ENCODE data around the gene GABBR2. TPM values are rescaled to one million over a fixed set of nuclear protein-coding genes. Genes with fewer than 3 reads are reported as not detected.
"Not testable (repeated sequence)": the region's sequence is repeated elsewhere in the genome, so short reads cannot be mapped to it uniquely, and the experiment has no call there.

GABBR2 gene
- total RNA-seq, 1 experiment from 2014 or later, result 6.3 TPM

- no peak for ATAC-seq
- ChIA-PET POLR2A (no interaction called here), CTCF (interaction anchor here (0.6 kb wide), 1 partner anchor 533 kb away, joined by 3 read pairs; no protein-coding TSS in a partner anchor)
- in situ Hi-C loops (cut with HindIII; ENCODE audit: low pct_unique_long_range_greater_than_20kb, low sequenced_read_pairs) (no loop called here), intact Hi-C loops (cut with micrococcal nuclease; ENCODE audit: unreplicated experiment) (no loop called here)
- Histone ChIP-seq H3K27ac (ENCODE audit: low read length) (no peak overlapping the region), H3K9me3 (ENCODE audit: control insufficient read depth, insufficient read depth, low read depth, low read length) (no peaks in the 10 kb centered on the region), H3K36me3 (ENCODE audit: control insufficient read depth, insufficient read depth, low read length) (no peaks in the 10 kb centered on the region), H3K4me1 (ENCODE audit: control insufficient read depth, insufficient read depth, low read length) (no peaks in the 10 kb centered on the region), H3K27me3 (ENCODE audit: control insufficient read depth, insufficient read depth, low read length) (no peaks in the 10 kb centered on the region), H3K4me3 (ENCODE audit: low read depth in 2 of 2, low read length in 2 of 2) (no peak overlapping the region)
- TF ChIP-seq REST (IDR thresholded peaks at IDR 0.05; ENCODE audit: insufficient read depth in 1 of 2, low read depth in 2 of 2, low read length in 1 of 2) (no peak), SIN3A (IDR thresholded peaks at IDR 0.05; ENCODE audit: borderline replicate concordance, insufficient read depth, low read depth, low read length) (no peak), TCF7L2 (IDR thresholded peaks at IDR 0.05; ENCODE audit: low read depth, low read length) (no peak), POLR2AphosphoS5 (IDR thresholded peaks at IDR 0.05; ENCODE audit: low read depth, low read length) (no peak)
- TF ChIP-seq, protein P1, sequence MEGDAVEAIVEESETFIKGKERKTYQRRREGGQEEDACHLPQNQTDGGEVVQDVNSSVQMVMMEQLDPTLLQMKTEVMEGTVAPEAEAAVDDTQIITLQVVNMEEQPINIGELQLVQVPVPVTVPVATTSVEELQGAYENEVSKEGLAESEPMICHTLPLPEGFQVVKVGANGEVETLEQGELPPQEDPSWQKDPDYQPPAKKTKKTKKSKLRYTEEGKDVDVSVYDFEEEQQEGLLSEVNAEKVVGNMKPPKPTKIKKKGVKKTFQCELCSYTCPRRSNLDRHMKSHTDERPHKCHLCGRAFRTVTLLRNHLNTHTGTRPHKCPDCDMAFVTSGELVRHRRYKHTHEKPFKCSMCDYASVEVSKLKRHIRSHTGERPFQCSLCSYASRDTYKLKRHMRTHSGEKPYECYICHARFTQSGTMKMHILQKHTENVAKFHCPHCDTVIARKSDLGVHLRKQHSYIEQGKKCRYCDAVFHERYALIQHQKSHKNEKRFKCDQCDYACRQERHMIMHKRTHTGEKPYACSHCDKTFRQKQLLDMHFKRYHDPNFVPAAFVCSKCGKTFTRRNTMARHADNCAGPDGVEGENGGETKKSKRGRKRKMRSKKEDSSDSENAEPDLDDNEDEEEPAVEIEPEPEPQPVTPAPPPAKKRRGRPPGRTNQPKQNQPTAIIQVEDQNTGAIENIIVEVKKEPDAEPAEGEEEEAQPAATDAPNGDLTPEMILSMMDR (IDR thresholded peaks at IDR 0.05), result no peak
- no peak for DNase-seq (ENCODE audit: low read depth, low spot score)
- no TSS peak for BruUV-seq (replicated peaks)
These were observed 52.2 kb downstream of the GABBR2 start for GRCh38 chr9:98656511-98656910.

DNA sequence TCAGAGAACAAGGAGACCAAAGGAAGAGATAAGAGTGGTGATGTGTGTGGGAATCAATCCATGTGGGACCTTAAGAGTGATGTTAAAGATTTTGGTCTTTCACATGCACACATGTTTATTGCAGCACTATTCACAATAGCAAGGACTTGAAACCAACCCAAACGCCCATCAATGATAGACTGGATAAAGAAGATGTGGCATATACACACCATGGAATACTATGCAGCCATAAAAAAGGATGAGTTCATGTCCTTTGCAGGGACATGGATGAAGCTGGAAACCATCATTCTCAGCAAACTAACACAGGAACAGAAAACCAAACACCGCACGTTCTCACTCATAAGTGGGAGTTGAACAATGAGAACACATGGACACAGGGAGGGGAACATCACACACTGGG is 53.3 kb downstream of the GABBR2 start:
- H3K9me3 ChIP-seq (ENCODE audit: control insufficient read depth, insufficient read depth, low read depth, low read length); H3K4me3 ChIP-seq (ENCODE audit: low read depth in 2 of 2, low read length in 2 of 2); ATAC-seq; H3K36me3 ChIP-seq (ENCODE audit: control insufficient read depth, insufficient read depth, low read length); BruUV-seq (replicated peaks); in situ Hi-C loops (cut with HindIII; ENCODE audit: low pct_unique_long_range_greater_than_20kb, low sequenced_read_pairs); POLR2A ChIA-PET; DNase-seq (ENCODE audit: low read depth, low spot score); CTCF ChIA-PET; intact Hi-C loops (cut with micrococcal nuclease; ENCODE audit: unreplicated experiment); H3K27me3 ChIP-seq (ENCODE audit: control insufficient read depth, insufficient read depth, low read length); H3K4me1 ChIP-seq (ENCODE audit: control insufficient read depth, insufficient read depth, low read length); H3K27ac ChIP-seq (ENCODE audit: low read length): not testable (repeated sequence)

DNA sequence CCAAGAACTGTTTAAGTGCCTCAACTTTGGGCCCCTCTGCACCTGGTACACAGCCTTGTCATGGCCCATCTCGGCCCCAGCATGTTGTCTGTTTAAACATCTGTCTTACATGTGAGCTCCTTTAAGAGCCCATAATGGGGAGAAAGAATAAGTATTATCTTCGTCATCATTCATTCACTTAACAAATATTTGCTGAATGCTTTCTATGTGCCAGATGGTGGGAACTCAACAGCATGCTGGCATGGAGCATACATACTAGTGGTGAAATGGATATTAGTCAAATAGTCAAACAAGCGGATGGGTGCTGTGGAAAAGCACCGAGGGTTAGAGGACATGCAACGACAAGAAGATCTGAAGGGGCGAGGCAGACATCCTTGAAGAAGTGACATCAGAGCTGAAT is 54.5 kb downstream of the GABBR2 start:
- Histone ChIP-seq H3K9me3 (ENCODE audit: control insufficient read depth, insufficient read depth, low read depth, low read length) (no peaks in the 10 kb centered on the region), H3K4me1 (ENCODE audit: control insufficient read depth, insufficient read depth, low read length) (no peaks in the 10 kb centered on the region), H3K27me3 (ENCODE audit: control insufficient read depth, insufficient read depth, low read length) (no peaks in the 10 kb centered on the region), H3K4me3 (ENCODE audit: low read depth in 2 of 2, low read length in 2 of 2) (no peak overlapping the region), H3K27ac (ENCODE audit: low read length) (no peak overlapping the region), H3K36me3 (ENCODE audit: control insufficient read depth, insufficient read depth, low read length) (no peaks in the 10 kb centered on the region)
- CTCF ChIA-PET, result no interaction called here
- ATAC-seq, result no peak
- no TSS peak for BruUV-seq (replicated peaks)
- in situ Hi-C loops (cut with HindIII; ENCODE audit: low pct_unique_long_range_greater_than_20kb, low sequenced_read_pairs), result no loop called here
- intact Hi-C loops (cut with micrococcal nuclease; ENCODE audit: unreplicated experiment), result no loop called here
- no peak for TF ChIP-seq REST (IDR thresholded peaks at IDR 0.05; ENCODE audit: insufficient read depth in 1 of 2, low read depth in 2 of 2, low read length in 1 of 2)
- no peak for TF ChIP-seq POLR2AphosphoS5 (IDR thresholded peaks at IDR 0.05; ENCODE audit: low read depth, low read length)
- no peak for TF ChIP-seq SIN3A (IDR thresholded peaks at IDR 0.05; ENCODE audit: borderline replicate concordance, insufficient read depth, low read depth, low read length)
- no peak for TF ChIP-seq TCF7L2 (IDR thresholded peaks at IDR 0.05; ENCODE audit: low read depth, low read length)
- TF ChIP-seq, protein P1 (IDR thresholded peaks at IDR 0.05), result no peak
- POLR2A ChIA-PET, result no interaction called here
- DNase-seq (ENCODE audit: low read depth, low spot score), result no peak
